HG02981 (cell line): ENCODE data around the gene PTPRT.
"Not testable (repeated sequence)": the region's sequence is repeated elsewhere in the genome, so short reads cannot be mapped to it uniquely, and the experiment has no call there.

Source experiments
- ATAC-seq: cut with Tn5 transposase; IDR thresholded peaks from one replicate; pipeline ENCODE4 v1.9.1; 2021; ENCODE audit warnings: mild to moderate bottlenecking, moderate library complexity; ENCODE audit not compliant: unreplicated experiment

PTPRT gene

GRCh38 chr20:43187476-43188233, 2.1 kb downstream of the PTPRT start:
- ATAC-seq, result no peak

DNA sequence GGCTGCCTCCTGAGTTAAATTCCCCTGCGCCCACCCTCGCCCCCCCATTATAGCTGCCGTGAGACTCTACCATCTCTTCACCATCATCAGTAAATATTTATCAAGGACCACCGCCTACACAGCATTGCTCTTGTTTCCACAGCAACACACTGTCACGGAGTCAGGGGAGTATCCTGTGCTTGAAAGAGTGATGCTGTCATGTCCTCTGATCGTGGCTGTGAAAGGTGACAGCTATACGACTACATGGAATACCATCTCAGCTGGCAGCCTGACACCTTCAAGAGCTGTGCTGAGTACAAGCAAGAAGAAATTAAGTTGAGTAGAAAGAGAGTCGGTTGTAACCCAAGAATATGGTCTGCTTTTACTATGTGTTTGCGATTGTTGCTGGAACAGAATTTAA, 3.4 kb downstream of the PTPRT start:
- ATAC-seq, result no peak

GRCh38 chr20:43185901-43186300, 3.8 kb downstream of the PTPRT start:
- no peak for ATAC-seq

- no peak for ATAC-seq
Measured at GRCh38 chr20:43183536-43184070, 6.1 kb downstream of the PTPRT start.

GRCh38 chr20:43178080-43178479, 11.6 kb downstream of the PTPRT start:
- ATAC-seq, result no peak

- no peak for ATAC-seq
Measured at GRCh38 chr20:43176726-43177125, 13.0 kb downstream of the PTPRT start.

GRCh38 chr20:43171930-43172329, 17.8 kb downstream of the PTPRT start:
- no peak for ATAC-seq

DNA sequence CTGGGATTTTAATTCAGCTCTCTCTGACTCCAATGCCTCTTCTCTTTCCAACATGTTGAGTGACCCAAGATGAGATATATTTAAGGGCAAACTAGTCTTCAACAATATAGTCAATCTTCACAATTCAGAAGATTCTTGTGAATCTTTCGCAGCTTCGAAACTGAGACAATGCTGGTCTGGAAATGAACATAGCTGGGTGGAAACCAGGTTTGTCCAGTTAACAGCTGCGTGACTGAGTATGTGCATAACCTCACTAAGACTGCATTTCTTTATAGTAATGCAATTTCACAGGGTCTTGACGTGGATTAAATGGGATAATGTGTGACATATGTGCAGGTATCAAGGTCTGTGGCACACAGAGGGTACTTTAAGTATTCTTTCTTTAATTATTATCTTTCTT, 18.9 kb downstream of the PTPRT start:
- ATAC-seq, result no peak

- no peak for ATAC-seq
Measured at GRCh38 chr20:43167615-43168014, 22.1 kb downstream of the PTPRT start.

DNA sequence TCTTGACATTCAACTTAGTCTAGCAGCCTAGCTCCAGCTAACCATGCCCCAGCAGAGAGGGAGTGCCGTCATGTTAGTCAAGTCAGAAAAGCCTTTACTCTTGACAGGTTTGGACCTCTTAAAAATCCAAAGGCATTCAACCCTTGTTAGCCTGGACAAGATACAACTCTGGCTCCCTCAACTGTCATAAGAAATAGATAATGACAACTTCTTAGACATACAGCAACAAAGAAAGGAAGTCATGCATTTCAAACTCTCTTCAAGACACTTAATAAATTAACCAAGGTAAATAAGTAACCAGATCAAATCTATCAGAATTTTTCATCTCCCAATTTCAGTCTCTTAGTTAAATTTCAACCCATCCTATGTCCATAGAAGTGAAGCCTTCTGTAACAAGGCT, 22.7 kb downstream of the PTPRT start:
- ATAC-seq, result no peak

DNA sequence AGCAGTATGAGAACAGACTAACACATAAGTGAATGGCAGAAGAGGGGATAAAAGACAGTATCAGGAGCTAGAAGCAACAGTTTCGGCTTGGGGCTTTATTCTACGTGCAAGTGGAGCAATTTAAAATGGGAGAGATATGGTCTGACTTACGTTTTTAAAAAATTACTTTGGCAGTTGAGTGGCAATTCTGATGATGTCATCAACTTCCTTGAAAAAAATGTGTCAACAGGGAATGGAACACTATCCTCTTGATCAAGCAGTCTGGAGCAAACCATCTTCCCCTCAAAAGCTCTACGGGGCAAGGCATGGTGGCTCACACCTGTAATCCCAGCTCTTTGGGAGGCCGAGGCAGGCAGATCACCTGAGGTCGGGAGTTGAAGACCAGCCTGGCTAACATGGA, 24.1 kb downstream of the PTPRT start:
- no peak for ATAC-seq

DNA sequence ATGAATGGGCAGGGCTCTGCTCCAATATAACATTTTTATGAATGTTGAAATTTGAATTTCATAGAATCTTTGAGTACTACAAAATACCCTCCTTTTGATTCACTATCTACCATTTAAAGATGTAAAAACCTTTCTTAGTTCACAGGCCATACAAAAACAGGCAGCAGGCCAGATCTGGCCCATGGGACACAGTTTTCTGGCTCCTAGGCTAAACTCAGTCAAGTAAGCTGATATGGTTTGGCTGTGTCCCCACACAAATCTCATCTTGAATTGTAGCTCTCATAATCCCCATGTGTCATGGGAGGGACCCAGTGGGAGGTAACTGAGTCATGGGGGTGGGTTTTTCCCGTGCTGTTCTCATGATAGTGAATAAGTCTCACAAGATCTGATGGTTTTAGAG, 25.0 kb downstream of the PTPRT start:
- ATAC-seq, result not testable (repeated sequence)

- no peak for ATAC-seq
Measured at GRCh38 chr20:43161716-43162115, 28.0 kb downstream of the PTPRT start.

GRCh38 chr20:43160941-43161340, 28.8 kb downstream of the PTPRT start:
- ATAC-seq, result no peak

GRCh38 chr20:43159994-43160393, 29.7 kb downstream of the PTPRT start:
- ATAC-seq, result no peak

GRCh38 chr20:43155366-43156100, 34.2 kb downstream of the PTPRT start:
- no peak for ATAC-seq

DNA sequence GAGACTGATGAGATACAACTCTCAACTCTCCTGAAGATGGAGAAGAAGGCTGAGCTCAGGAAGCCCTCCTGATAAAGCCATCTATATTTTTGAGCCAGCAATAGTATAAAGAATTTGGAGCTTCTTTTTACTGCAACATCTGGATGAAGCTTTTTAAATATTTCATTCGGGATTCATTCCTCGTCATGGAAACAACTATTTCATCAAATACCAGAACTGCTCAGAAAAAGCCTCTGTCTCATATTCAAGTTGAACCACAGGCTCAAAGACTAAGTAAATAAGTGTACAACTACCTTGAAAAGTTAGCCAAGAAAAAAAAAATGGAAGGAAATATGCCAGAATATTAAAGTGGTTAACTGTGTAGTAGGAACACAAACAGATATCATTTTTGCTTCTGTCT, 37.8 kb downstream of the PTPRT start:
- no peak for ATAC-seq

GRCh38 chr20:43151256-43151655, 38.5 kb downstream of the PTPRT start:
- no peak for ATAC-seq

GRCh38 chr20:43140726-43141125, 49.0 kb downstream of the PTPRT start:
- ATAC-seq, result no peak

DNA sequence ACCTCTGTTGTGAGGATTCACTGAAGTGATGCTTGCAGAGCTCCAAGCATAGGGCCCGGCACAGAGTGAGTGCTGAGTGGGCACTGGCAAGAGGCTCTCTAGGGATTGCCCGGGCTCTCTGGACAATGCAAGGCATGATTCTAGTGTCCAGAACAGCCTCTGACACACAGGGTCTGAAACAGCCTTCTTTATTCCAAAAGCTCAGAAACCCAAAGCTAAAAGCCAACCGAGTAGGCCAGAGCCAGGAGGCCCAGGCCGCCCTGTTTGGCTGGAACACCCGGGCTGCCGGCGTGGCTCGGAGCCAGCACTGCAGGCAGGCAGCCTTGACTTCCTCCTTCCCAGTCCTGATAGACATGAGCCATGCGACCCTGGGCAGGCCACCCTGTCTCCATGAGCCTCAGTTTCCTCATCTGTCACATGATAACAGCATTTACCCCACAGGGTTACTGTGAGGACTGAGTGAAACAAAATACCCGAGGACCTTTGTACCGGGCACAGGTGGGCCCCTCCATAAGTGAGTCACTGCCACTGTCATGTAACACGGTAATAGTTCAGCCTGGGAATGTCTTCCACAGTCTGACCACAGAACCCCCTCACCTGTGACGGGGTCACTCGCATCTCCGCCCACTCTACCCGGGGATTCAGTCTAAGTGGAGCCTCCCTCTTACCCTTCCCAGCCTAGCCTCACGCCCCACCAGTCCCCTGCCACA, 51.5 kb downstream of the PTPRT start:
- no peak for ATAC-seq

DNA sequence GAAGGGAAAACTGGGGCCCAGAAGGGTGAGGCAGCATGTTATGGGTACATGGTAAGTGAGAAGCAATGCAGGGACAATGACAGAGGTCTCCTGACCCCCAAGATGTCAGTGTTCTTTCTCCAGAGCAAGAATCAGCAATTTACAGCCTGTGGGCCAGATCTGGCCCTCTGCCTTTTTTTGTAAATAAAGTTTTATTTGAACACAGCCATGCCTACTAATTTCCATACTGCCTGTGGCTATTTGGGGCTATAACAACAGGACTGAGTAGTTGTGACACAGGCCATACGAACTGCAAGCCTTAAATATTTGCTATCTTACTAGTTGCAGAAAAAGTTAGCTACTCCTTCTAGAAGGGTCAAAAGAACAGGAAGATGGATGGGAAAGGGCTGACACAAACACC, 52.5 kb downstream of the PTPRT start:
- ATAC-seq, result no peak

DNA sequence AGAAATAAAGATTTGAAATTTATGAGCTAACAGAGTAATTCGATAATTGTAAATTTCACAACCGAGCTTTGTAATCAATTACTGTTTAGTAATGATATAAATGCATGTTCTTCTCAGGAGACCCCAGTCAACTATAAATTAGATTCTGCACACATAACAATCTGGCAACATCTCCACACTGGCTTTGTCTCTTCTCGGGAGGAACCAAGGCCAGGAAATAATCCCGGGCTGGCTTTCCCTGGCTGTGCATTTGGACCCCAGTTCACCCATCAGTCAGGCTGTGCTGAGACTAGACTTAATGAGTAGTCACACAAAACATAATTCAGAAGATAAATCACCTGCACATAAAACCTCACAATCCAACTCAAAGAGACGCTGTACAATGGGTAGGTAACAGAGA, 65.5 kb downstream of the PTPRT start:
- ATAC-seq, result no peak
